Femur (tissue), 1 donor: ENCODE results near the gene CPNE7.
"Not testable (repeated sequence)": the region's sequence is repeated elsewhere in the genome, so short reads cannot be mapped to it uniquely, and the experiment has no call there.

Experiments
- DNase-seq: peaks from one replicate; pipeline ENCODE4 v3.0.0-alpha.2; 2017

The CPNE7 gene

GRCh38 chr16:89569506-89570341 is 5.8 kb upstream of the CPNE7 start:
- DNase-seq, result no peak

- DNase-seq, result no peak
Observed at GRCh38 chr16:89570342-89570923, 5.1 kb upstream of the CPNE7 start.

GRCh38 chr16:89570983-89571598 is 4.5 kb upstream of the CPNE7 start:
- DNase-seq, result not testable (repeated sequence)

GRCh38 chr16:89571636-89572035 is 3.9 kb upstream of the CPNE7 start:
- DNase-seq, result no peak

- DNase-seq, result no peak
Observed at GRCh38 chr16:89572073-89572484, 3.5 kb upstream of the CPNE7 start.

GRCh38 chr16:89572485-89573205 is 2.9 kb upstream of the CPNE7 start:
- no peak for DNase-seq

- DNase-seq, result no peak
Observed at GRCh38 chr16:89573826-89574680, 1.5 kb upstream of the CPNE7 start.

- peak; percentile 56 for DNase-seq
Observed at GRCh38 chr16:89574681-89575246, 794 bp upstream of the CPNE7 start.

- no peak for DNase-seq
Observed at GRCh38 chr16:89576153-89577054, 846 bp downstream of the CPNE7 start.

GRCh38 chr16:89577055-89577759 is 1.6 kb downstream of the CPNE7 start:
- no peak for DNase-seq

GRCh38 chr16:89579351-89579750 is 3.8 kb downstream of the CPNE7 start:
- DNase-seq, result no peak

GRCh38 chr16:89581045-89581695 is 5.6 kb downstream of the CPNE7 start:
- DNase-seq, result no peak

- no peak for DNase-seq
Observed at GRCh38 chr16:89581861-89582563, 6.5 kb downstream of the CPNE7 start.

GRCh38 chr16:89582614-89583196 is 7.1 kb downstream of the CPNE7 start:
- no peak for DNase-seq

GRCh38 chr16:89583197-89583894 is 7.8 kb downstream of the CPNE7 start:
- no peak for DNase-seq

- DNase-seq, result no peak
Observed at GRCh38 chr16:89583895-89584644, 8.5 kb downstream of the CPNE7 start.
